Lower leg skin (tissue), 4 donors: ENCODE measurements around the gene HMCES. TPM values are rescaled to one million over a fixed set of nuclear protein-coding genes. Genes with fewer than 3 reads are reported as not detected.
"Not testable (repeated sequence)": the region's sequence is repeated elsewhere in the genome, so short reads cannot be mapped to it uniquely, and the experiment has no call there.

Source experiments
- DNase-seq, 2 donors: peaks; one replicate each; pipeline ENCODE4 v3.0.0-alpha.2; 2019; ENCODE audit warnings: low spot score in 2 of 2
- H3K4me3 ChIP-seq: fragments of 200-600 bp; sonication (generic); 2 replicates; pipeline ENCODE4 v1.5.1; 2017; ENCODE audit warnings: mild to moderate bottlenecking, low read depth; ENCODE audit not compliant: poor library complexity, severe bottlenecking
- POLR2A ChIP-seq, 2 donors: fragments of 450-650 bp; IDR thresholded peaks; one replicate each; pipeline ENCODE4 v1.6.1; 2016 to 2017; ENCODE audit warnings: antibody characterized with exemption in 2 of 2, mild to moderate bottlenecking in 1 of 2, moderate library complexity in 1 of 2
- WGBS, 2 donors: methylation state at CpG; one replicate each; pipeline ENCODE4 v1.1.5; 2018; 5-methylcytosine and 5-hydroxymethylcytosine counted together
- intact Hi-C: fragments of 100-400 bp; cut with DNase I; formaldehyde crosslinking; loops from one replicate; pipeline ENCODE4 v1.15.0; 2023; ENCODE audit warnings: low total_unique reads
- microRNA-seq, 2 donors: library from miRNA; unstranded; fragments of <30 nt; microRNA quantifications; one replicate each; pipeline ENCODE4, GENCODE V29; 2016; ENCODE audit warnings: borderline replicate concordance in 2 of 2, borderline number of aligned reads in 1 of 2
- total RNA-seq, 4 donors: library from RNA; depleted of rRNA; stranded (reverse); fragments of >200 nt; gene quantifications; one replicate each; pipeline ENCODE4 v1.1.0, GENCODE V29; 2016
- TF ChIP-seq, protein P1 (sequence below), 3 donors: fragments of 450-650 bp; IDR thresholded peaks; one replicate each; pipeline ENCODE4 v1.5.1; 2016; ENCODE audit warnings: antibody characterized with exemption in 3 of 3, mild to moderate bottlenecking in 3 of 3, moderate library complexity in 2 of 3

The HMCES gene
- total RNA-seq, 4 donors from 2014 or later = 25.2 to 34.9 (median 34.4) TPM

DNA sequence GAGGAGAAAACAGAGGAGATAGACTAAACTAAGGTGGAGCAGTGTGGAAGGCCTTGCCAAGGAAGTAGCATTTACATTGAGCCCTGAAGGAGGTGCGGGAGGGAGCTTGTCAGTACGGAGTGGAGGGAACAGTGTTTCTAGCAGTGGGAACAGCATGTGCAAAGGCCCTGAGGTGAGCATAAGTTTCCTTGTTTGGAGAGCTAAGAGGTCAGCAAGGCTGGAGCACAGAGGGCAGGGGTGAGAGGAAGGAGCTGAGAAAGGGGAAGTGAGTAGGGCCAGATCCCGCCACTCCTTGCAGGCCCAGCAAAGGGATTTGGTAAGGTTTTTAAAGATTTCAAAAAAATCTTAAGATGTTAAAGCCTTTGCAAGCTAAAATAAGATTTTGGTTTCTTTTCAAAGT, 70.1 kb downstream of the HMCES start:
- no peak overlapping the region for H3K4me3 ChIP-seq
- TF ChIP-seq POLR2A (IDR thresholded peaks at IDR 0.05) = no peak
- TF ChIP-seq, protein P1, sequence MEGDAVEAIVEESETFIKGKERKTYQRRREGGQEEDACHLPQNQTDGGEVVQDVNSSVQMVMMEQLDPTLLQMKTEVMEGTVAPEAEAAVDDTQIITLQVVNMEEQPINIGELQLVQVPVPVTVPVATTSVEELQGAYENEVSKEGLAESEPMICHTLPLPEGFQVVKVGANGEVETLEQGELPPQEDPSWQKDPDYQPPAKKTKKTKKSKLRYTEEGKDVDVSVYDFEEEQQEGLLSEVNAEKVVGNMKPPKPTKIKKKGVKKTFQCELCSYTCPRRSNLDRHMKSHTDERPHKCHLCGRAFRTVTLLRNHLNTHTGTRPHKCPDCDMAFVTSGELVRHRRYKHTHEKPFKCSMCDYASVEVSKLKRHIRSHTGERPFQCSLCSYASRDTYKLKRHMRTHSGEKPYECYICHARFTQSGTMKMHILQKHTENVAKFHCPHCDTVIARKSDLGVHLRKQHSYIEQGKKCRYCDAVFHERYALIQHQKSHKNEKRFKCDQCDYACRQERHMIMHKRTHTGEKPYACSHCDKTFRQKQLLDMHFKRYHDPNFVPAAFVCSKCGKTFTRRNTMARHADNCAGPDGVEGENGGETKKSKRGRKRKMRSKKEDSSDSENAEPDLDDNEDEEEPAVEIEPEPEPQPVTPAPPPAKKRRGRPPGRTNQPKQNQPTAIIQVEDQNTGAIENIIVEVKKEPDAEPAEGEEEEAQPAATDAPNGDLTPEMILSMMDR (IDR thresholded peaks at IDR 0.05) = no peak
- no peak for DNase-seq
- 91 to 92% methylated on average over 3 of the region's 3 CpGs for WGBS, 2 donors
- intact Hi-C loops = no loop called here

DNA sequence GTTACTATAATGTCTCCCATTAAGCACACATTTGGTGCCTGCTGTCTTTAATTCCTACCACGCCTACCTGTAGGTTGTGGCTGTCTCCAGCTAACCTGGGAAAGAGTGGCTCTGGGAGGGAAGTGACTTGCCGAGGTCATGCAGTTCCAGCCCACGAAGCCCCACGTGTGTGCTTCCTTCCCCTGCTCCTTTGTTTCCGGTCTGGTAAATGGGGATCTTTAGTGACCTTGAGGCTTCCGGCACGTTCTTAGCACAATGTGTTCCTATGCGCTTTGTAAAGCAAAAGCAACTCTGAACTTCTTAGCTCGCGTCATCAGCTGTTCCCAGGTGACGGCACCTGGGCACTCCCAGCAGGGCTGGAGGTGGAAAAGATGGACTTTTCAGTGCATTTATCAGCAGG, 70.5 kb downstream of the HMCES start:
- H3K4me3 ChIP-seq, DNase-seq, intact Hi-C loops: not testable (repeated sequence)
- 66 to 75% methylated on average over 11 of the region's 11 CpGs for WGBS, 2 donors

DNA sequence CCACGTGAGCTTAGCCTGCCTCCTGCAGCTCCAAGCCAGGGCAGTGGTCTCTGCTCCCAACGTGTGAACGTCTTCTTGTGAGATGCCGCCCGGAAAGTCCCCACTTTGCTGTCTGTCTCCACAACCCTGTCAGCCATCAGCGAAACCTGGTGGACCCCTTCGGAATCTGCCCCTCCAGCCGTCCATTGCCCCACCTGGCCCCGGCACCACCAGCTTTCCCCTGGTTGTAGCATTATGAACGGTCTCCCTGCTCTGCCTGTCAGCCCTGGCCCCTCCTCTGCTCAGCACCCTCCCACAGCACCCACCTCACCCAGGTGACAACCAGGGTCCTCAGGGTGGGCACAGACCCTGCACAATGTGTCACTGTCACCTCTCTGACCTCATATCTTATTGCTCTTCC, 71.1 kb downstream of the HMCES start:
- intact Hi-C loops = no loop called here
- no peak for TF ChIP-seq POLR2A (IDR thresholded peaks at IDR 0.05)
- TF ChIP-seq, protein P1 (IDR thresholded peaks at IDR 0.05) = no peak
- whole genome bisulfite sequencing, 2 donors = 91 to 96% methylated on average over 9 to 10 of the region's 10 CpGs
- DNase-seq = no peak
- H3K4me3 ChIP-seq = no peak overlapping the region

DNA sequence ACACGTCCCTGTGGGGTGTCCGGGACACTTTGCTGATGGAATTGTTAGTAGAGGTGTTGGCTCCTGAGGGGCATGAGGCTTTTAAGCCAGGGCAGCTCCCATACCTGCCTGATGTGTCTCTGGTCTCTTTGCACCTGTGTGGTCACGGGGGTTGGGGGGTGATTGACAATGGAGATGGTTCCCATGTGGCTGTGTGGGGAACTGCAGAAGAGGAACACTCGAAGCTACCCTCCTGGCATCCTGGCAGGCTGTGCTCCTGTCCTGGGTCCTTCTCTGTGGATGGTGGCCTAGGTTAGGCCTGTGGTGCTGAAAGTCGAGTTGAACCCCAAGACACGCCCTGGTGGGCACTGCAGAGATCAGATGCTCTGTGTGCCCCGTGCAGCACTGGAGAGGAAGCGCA, 73.4 kb downstream of the HMCES start:
- no peak overlapping the region for H3K4me3 ChIP-seq
- DNase-seq = no peak
- intact Hi-C loops = no loop called here
- TF ChIP-seq, protein P1 (IDR thresholded peaks at IDR 0.05) = no peak
- no peak for TF ChIP-seq POLR2A (IDR thresholded peaks at IDR 0.05)
- WGBS, 2 donors = 69 to 85% methylated on average over 8 of the region's 8 CpGs

DNA sequence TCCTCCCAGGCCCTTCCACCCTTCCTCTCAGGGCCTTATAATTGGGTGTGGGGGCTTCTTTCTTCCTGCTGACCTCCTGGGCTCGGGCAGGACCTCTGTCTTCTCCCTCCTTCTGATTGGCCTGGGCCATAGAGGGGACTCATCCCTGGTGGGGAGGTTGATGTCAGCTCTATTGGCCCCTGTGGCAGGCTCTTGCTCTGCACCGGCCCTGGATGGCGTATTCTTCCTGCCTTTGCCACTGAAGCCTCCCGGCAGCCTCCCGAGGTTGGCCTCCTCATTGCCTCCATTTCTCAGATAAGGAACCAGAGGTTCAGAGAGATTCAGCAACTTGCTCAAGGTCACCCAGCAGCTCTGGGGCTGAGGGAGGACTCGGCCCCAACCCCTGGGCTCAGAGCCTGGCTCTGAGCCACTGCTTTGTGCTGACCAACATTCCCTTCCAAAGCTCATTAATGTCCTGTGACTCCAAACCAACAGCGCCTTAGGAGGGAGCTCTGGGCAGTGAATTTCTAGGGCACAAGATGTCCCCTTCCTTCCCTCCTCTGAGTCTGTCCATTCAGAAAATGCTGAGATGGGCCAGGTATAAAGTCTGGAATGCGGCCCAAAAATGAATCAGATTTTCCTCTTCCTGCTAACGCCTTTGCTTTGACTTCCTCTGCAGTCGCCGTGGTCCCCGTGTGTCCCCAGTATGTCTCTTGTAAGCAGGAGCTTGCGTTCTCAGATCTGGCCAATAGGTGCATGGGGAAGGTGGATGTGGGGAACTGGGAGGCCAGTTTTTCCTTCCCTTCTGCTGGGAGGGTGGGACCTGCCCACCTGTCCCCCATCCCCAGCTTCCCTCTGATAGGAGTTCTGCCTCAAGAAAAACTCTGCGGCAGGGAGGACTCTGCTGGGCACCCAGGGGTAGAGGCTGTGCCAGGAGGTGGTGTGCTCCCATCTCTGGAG, 74.2 kb downstream of the HMCES start:
- H3K4me3 ChIP-seq = no peak overlapping the region
- DNase-seq = no peak
- intact Hi-C loops = no loop called here
- WGBS, 2 donors = 73 to 74% methylated on average over 13 to 14 of the region's 14 CpGs
- TF ChIP-seq, protein P1 (IDR thresholded peaks at IDR 0.05) = no peak
- TF ChIP-seq POLR2A (IDR thresholded peaks at IDR 0.05) = no peak

DNA sequence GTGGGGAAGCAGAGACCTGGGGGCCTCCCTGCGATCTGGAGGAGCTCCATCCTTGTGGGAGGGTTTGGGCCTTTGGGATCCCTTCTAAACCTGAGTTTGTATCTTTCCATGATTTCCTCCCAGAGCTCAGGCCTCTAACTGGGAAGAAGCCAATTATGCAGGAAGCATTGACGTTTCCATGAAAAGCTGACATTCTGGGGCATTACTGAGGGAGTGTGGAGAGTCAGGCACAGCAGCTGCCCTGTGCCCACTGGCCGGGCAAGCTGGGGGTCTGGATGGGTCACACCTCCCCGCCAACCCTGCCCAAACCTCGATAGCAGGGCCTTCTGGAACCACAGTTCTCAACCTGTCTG, 74.9 kb downstream of the HMCES start:
- WGBS, 2 donors = 83 to 84% methylated on average over 5 of the region's 5 CpGs
- TF ChIP-seq, protein P1 (IDR thresholded peaks at IDR 0.05) = no peak
- no peak for TF ChIP-seq POLR2A (IDR thresholded peaks at IDR 0.05)
- intact Hi-C loops = no loop called here
- DNase-seq = no peak
- H3K4me3 ChIP-seq = no peak overlapping the region

Small RNA genes lying within 50 kb of the gene (microRNA-seq; reads per million reads assigned to microRNA genes)
- gene MIR6826 = 0.68 to 1.1 reads per million in 2 donors

Other genes with a start within 250 kb of the HMCES start
- not detected for gene GP9, start 218.1 kb upstream of the HMCES start, total RNA-seq
- 10 to 100 TPM in 3 of 4 donors, 1 to 10 TPM in 1; 5.4 to 12.1 (median 11.2) TPM for gene RAB43, start 157.1 kb upstream of the HMCES start, total RNA-seq
- 10 to 100 TPM; 15.5 to 22.8 (median 18.1) TPM for gene ISY1, start 117.8 kb upstream of the HMCES start, total RNA-seq
- gene CNBP, start 95.0 kb upstream of the HMCES start, total RNA-seq = 100 to 1,000 TPM; 425 to 625 (median 493) TPM
- 10 to 100 TPM; 69.2 to 95.2 (median 79.8) TPM for gene COPG1, start 29.3 kb upstream of the HMCES start, total RNA-seq
- not detected for gene EFCAB12, start 149.8 kb downstream of the HMCES start, total RNA-seq
- 10 to 100 TPM; 14.5 to 36.9 (median 18.4) TPM for gene MBD4, start 161.1 kb downstream of the HMCES start, total RNA-seq
- 10 to 100 TPM; 10.1 to 31.1 (median 22.5) TPM for gene IFT122, start 161.4 kb downstream of the HMCES start, total RNA-seq
- not detected for gene RHO, start 249.8 kb downstream of the HMCES start, total RNA-seq